GM10266 (cell line): ENCODE results near the gene SMARCC1.

Source experiments
- DNase-seq: peaks from one replicate; pipeline ENCODE4 v3.0.0; 2012; ENCODE audit errors: extremely low spot score
- TF ChIP-seq, protein P1 (sequence below): IDR thresholded peaks from 2 replicates; pipeline ENCODE4 v1.5.1; 2012; ENCODE audit warnings: mild to moderate bottlenecking, low read depth; ENCODE audit not compliant: control insufficient read depth, insufficient read depth; ENCODE audit errors: missing control alignments

The SMARCC1 gene

DNA sequence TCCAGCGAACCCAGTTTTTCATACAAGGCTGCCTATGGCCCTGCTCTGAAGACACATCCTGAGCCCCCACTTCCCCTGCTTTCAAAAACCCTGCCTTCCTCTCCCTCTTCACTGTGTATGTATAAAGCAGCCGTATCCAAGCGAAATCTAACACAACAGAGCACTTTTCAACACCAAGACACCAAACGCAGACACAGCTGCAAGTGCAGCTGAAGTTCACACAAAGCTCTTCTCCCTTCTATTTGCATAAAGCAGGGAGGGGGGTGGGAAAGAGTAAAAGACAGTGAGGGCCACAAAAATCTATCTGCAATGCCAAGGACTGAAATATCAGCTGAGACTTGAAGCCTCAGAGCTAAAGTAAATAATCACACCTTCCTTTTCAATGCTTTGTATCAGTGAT lies 168.0 kb downstream of the SMARCC1 start:
- TF ChIP-seq, protein P1, sequence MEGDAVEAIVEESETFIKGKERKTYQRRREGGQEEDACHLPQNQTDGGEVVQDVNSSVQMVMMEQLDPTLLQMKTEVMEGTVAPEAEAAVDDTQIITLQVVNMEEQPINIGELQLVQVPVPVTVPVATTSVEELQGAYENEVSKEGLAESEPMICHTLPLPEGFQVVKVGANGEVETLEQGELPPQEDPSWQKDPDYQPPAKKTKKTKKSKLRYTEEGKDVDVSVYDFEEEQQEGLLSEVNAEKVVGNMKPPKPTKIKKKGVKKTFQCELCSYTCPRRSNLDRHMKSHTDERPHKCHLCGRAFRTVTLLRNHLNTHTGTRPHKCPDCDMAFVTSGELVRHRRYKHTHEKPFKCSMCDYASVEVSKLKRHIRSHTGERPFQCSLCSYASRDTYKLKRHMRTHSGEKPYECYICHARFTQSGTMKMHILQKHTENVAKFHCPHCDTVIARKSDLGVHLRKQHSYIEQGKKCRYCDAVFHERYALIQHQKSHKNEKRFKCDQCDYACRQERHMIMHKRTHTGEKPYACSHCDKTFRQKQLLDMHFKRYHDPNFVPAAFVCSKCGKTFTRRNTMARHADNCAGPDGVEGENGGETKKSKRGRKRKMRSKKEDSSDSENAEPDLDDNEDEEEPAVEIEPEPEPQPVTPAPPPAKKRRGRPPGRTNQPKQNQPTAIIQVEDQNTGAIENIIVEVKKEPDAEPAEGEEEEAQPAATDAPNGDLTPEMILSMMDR: no peak
- DNase-seq: peak; percentile 10

DNA sequence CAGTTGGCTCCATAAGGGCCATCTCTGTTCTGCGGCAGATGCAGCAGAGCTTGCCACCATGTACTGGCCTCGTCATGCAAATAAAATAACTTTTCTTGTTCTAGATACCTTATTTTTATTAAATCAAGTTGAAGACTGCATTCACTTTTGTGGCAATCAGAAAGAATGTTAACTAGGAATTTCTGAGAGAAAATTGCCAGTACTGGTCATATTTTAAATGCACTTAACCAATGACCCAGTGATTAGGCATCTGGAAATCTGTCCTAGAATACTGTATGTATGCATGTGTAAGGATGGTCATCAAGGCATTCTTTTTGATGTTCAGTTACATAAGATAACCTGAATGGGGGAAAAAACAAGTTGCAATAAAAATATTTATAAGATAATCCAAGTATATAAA lies 168.8 kb downstream of the SMARCC1 start:
- TF ChIP-seq, protein P1: no peak
- DNase-seq: no peak

DNA sequence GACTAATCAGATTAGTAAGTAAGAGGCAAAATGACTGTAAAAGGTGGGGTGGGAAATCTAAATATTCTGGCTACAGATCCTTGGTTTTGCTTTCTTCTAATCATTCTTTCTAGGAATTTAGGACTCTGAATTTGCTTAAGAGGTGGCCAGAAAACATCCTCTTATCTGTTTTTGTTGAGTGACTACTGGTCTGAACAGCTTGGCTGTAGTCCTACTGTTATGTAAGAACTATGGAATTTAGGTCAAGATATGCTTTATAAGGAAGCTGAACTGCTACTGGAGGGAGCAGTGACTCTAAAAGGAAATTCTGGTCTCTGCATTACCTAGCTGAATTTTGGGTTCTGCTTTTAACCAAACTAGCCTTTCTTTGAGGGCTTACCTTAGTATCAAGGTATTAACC lies 169.5 kb downstream of the SMARCC1 start:
- no peak for DNase-seq
- TF ChIP-seq, protein P1: no peak

DNA sequence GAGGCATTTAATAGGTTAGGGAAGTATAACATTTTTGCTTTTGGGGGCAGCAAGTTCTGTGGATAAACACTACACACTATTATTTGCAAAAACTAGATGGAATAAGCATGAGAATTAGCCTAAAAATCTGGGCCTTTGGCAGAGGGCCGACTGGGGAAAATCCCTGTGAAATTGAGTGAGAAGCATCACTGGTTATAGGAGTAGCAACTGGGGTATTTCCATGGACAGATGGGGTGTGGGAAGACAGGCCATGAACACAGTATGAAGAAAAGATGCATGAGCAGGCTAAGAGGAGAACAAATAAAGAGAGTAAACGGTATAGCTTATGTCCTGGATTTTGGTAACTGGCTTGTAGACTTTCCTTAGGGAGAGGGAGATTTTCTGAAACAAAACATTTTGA lies 170.1 kb downstream of the SMARCC1 start:
- DNase-seq: no peak
- TF ChIP-seq, protein P1: no peak

DNA sequence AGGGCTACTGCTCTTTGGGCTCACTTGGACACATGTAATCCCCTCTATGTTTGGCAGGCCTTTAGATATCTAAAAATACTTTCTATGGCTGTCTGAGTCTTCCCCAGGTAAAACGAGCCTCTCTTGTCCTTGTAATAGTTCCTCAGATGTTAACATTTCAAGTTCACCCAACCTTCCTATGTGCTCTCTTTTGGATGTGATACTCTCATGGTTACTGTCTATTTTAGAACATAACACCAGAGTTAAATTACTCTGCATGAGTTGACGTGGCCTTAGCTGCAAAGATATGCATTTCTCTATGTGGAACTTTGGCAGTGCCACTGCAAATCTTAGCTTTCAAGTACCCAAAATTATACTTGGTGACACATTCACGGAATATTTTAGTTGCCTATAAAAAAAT lies 171.1 kb downstream of the SMARCC1 start:
- TF ChIP-seq, protein P1: no peak
- DNase-seq: no peak

DNA sequence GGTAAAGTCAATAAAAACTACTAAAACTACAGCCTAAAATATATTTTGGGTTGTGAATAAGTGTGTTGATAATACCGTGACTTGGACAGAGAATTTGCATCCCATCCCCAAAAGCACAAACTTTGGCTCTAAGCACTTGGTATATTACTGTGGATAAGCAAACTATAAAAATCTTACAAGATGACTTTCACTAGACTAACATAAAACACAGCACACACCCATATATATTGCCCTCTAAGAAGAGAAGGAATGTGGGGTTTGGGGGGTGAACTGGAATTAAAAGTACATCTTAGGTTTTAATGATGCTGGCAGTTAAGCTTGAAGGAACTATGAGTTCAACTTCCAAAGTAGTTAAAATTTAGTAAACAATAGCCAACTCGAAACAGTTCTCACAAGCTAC lies 174.4 kb downstream of the SMARCC1 start:
- TF ChIP-seq, protein P1: no peak

DNA sequence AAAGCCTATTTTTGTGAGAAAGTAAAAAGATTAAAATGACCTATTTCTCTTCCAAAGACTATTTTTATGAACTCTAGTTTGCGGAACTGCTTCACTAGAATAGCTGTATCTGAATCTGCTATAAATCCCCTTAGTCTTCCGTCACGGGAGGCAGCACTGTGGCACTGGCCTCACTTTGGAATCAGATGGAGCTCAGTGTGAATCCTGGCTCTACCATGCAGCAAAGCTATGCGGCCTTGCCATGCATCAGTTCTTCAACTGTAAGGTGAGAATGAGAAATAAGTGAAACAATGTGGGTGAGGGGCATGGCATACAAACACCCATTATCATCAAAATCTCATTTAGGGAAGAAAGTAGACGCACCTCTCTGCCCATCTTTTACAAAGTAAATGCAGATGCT lies 175.5 kb downstream of the SMARCC1 start:
- DNase-seq: no peak
- TF ChIP-seq, protein P1: no peak

More for the DNA sequence above, 174.4 kb downstream of the SMARCC1 start:
- no peak for DNase-seq
